Choroid plexus epithelial cell (primary cell): ENCODE measurements around the gene ALDH3A1.
"Not testable (repeated sequence)": the region's sequence is repeated elsewhere in the genome, so short reads cannot be mapped to it uniquely, and the experiment has no call there.

Experiments
- DNase-seq: peaks from one replicate; pipeline ENCODE4 v3.0.0-alpha.2; 2010; ENCODE audit warnings: low read depth
- H3K4me3 ChIP-seq: 2 replicates; pipeline ENCODE4 v1.5.1; 2011; ENCODE audit warnings: low read depth, mild to moderate bottlenecking, control low read depth, low read length, moderate library complexity
- CTCF ChIP-seq: conservative IDR thresholded peaks from 2 replicates; pipeline ENCODE4 v1.5.1; 2011; ENCODE audit warnings: low read depth, mild to moderate bottlenecking, control low read depth, inconsistent platforms, low read length, moderate library complexity

Gene ALDH3A1

GRCh38 chr17:19766421-19767270, 18.5 kb upstream of the ALDH3A1 start:
- DNase-seq = peak; percentile 70
- no peak overlapping the region for H3K4me3 ChIP-seq
- TF ChIP-seq CTCF = peak; percentile 99

- no peak overlapping the region for H3K4me3 ChIP-seq
- no peak for TF ChIP-seq CTCF
- no peak for DNase-seq
Observed at GRCh38 chr17:19766016-19766415, 17.9 kb upstream of the ALDH3A1 start.

DNA sequence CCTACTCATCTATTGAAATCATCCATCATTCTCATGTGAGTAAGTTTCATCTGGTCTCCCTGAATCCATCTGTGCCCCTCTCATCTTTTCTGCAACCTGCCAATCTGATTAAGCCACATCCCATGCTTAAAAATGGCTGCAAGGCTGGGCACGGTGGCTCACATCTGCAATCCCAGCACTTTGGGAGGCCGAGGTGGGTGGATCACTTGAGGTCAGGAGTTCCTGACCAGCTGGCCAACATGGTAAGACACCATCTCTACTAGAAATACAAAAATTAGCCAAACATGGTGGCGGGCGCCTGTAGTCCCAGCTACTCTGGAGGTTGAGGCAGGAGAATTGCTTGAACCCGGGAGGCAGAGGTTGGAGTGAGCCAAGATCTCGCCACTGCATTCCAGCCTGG, 15.9 kb upstream of the ALDH3A1 start:
- DNase-seq, H3K4me3 ChIP-seq: not testable (repeated sequence)

DNA sequence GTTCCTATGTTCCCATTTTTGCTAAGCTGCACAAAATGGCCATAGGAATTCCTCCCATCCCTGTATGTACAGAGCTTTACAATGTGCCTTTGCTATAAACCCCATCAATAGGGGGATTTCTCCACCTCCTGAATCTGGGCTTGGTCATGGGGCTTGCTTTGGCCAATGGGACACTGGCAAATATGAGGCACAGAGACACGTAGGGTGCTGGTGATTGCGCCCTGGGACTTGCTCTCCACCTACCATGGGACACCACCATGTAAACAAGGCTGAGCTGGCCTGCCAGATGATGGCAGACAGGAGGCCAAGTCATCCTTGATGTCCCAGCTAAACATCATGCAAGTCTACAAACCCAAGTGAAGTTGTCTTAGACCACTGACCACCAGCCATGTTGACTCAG, 15.3 kb upstream of the ALDH3A1 start:
- DNase-seq = no peak
- no peak overlapping the region for H3K4me3 ChIP-seq
- TF ChIP-seq CTCF = no peak

GRCh38 chr17:19762515-19762961, 14.4 kb upstream of the ALDH3A1 start:
- peak; percentile 83 for TF ChIP-seq CTCF
- peak; percentile 72 for DNase-seq
- no peak overlapping the region for H3K4me3 ChIP-seq

GRCh38 chr17:19760746-19761145, 12.6 kb upstream of the ALDH3A1 start:
- TF ChIP-seq CTCF = no peak
- no peak overlapping the region for H3K4me3 ChIP-seq
- DNase-seq = no peak

GRCh38 chr17:19759568-19760549, 11.8 kb upstream of the ALDH3A1 start:
- DNase-seq = no peak
- no peak for TF ChIP-seq CTCF
- no peak overlapping the region for H3K4me3 ChIP-seq
